ENCODE results near the gene TK2. TPM values are rescaled to one million over a fixed set of nuclear protein-coding genes. Genes with fewer than 3 reads are reported as not detected.

TK2 gene
- total and polyA plus RNA-seq, 9 of the 15 experiments (the other 6 are each of a cell fraction or from before 2014, with no cell fraction given) = 1.1 to 10.2 (median 5.3) TPM

- TF ChIP-seq E2F8 (IDR thresholded peaks at IDR 0.05; ENCODE audit: low read depth, partially characterized antibody) (no peak), ELF2 (CRISPR knock-in tag; IDR thresholded peaks at IDR 0.05) (no peak), XRCC5 (IDR thresholded peaks at IDR 0.05; ENCODE audit: low read depth, low read length) (no peak), ZNF655 (CRISPR knock-in tag; IDR thresholded peaks at IDR 0.05) (no peak), PTTG1 (tag; IDR thresholded peaks at IDR 0.05; ENCODE audit: low read depth) (no peak), MCM7 (IDR thresholded peaks at IDR 0.05) (no peak), CBFA2T3 (IDR thresholded peaks at IDR 0.05) (peak; percentile 85), ZZZ3 (IDR thresholded peaks at IDR 0.05) (no peak), HDAC1 (IDR thresholded peaks at IDR 0.05) (peak in 1 of 2 experiments; percentile 93; a peak in 2 of 4 replicates), HDAC2 (IDR thresholded peaks at IDR 0.05) (peak; percentile 96), POLR2G (IDR thresholded peaks at IDR 0.05; ENCODE audit: low read depth, low read length) (no peak), POLR2AphosphoS5 (IDR thresholded peaks at IDR 0.05; ENCODE audit: control insufficient read depth, insufficient read depth, low read depth, low read length) (peak; percentile 17; the same call in 1 of the 2 replicates), TAF7 (tag; IDR thresholded peaks at IDR 0.05) (no peak), ZNF778 (CRISPR knock-in tag; IDR thresholded peaks at IDR 0.05) (no peak), TRIM28 (IDR thresholded peaks at IDR 0.05) (no peak), TCF7L2 (IDR thresholded peaks at IDR 0.05; ENCODE audit: low read depth, low read length) (no peak), CREB1 (IDR thresholded peaks at IDR 0.05) (no peak), CREB1 (CRISPR knock-in tag; IDR thresholded peaks at IDR 0.05) (no peak), HEY1 (CRISPR knock-in tag; IDR thresholded peaks at IDR 0.05; ENCODE audit: borderline replicate concordance) (no peak)
- TF ChIP-seq, protein P1, sequence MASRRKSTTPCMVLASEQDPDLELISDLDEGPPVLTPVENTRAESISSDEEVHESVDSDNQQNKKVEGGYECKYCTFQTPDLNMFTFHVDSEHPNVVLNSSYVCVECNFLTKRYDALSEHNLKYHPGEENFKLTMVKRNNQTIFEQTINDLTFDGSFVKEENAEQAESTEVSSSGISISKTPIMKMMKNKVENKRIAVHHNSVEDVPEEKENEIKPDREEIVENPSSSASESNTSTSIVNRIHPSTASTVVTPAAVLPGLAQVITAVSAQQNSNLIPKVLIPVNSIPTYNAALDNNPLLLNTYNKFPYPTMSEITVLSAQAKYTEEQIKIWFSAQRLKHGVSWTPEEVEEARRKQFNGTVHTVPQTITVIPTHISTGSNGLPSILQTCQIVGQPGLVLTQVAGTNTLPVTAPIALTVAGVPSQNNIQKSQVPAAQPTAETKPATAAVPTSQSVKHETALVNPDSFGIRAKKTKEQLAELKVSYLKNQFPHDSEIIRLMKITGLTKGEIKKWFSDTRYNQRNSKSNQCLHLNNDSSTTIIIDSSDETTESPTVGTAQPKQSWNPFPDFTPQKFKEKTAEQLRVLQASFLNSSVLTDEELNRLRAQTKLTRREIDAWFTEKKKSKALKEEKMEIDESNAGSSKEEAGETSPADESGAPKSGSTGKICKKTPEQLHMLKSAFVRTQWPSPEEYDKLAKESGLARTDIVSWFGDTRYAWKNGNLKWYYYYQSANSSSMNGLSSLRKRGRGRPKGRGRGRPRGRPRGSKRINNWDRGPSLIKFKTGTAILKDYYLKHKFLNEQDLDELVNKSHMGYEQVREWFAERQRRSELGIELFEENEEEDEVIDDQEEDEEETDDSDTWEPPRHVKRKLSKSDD (conservative IDR thresholded peaks at IDR 0.05; ENCODE audit: low read length) = no peak
- TF ChIP-seq, protein P2, sequence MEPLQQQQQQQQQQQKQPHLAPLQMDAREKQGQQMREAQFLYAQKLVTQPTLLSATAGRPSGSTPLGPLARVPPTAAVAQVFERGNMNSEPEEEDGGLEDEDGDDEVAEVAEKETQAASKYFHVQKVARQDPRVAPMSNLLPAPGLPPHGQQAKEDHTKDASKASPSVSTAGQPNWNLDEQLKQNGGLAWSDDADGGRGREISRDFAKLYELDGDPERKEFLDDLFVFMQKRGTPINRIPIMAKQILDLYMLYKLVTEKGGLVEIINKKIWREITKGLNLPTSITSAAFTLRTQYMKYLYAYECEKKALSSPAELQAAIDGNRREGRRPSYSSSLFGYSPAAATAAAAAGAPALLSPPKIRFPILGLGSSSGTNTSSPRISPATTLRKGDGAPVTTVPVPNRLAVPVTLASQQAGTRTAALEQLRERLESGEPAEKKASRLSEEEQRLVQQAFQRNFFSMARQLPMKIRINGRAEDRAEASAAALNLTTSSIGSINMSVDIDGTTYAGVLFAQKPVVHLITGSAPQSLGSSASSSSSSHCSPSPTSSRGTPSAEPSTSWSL (CRISPR knock-in tag; IDR thresholded peaks at IDR 0.05; ENCODE audit: borderline replicate concordance) = no peak
Measured at GRCh38 chr16:66490774-66491715, 58.9 kb downstream of the TK2 start (continued).
